Measurements from ENCODE around the gene MAMDC2. TPM values are rescaled to one million over a fixed set of nuclear protein-coding genes. Genes with fewer than 3 reads are reported as not detected.

MAMDC2 gene
- total and polyA plus RNA-seq, 9 donors: 24.6 to 96.6 (median 69.5) TPM

DNA sequence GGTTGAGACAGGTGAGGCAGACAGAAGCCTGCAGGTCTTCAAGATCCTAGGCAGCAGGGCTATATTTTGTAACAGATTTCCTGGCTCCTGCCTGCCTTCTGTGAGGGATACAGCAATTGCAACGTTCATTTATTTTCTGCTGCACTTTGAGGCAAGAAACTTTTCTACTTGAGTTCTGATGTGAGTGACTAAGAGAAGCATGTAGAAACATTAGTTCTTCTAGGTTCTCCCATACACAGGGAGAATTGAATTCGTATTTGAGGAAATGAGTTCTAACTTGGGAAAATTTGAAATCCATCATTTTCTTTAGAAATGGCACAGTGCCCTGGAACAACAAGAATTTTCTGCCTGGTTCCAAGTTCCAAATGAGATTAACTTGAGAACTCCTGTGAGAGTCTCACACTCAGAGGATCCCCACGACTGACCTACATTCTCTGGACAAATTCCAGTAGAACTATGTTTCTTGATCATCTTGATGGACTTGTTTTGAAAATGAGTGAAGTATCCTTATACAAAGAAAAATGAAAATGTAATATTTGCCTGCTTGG lies 15.0 kb downstream of the MAMDC2 start:
- no peak for DNase-seq
- Histone ChIP-seq H3K9me3 (no peaks in the 10 kb centered on the region), H3K4me1 (ENCODE audit: insufficient read depth) (peaks cover 7% of the 10 kb centered on the region), H3K27me3 (no peaks in the 10 kb centered on the region), H3K36me3 (no peaks in the 10 kb centered on the region), H3K27ac (peak overlapping the region in 1 of 2 donors; percentile 6), H3K4me3 (no peak overlapping the region)
- WGBS, 3 donors: 26 to 37% (median 31%) methylated on average over 3 of the region's 3 CpGs
- no peak for TF ChIP-seq EP300 (IDR thresholded peaks at IDR 0.05)
- TF ChIP-seq POLR2A (IDR thresholded peaks at IDR 0.05): no peak
- TF ChIP-seq CTCF (IDR thresholded peaks at IDR 0.05): no peak
- intact Hi-C loops (cut with DNase I): loop anchor here in 1 of 4 donors (1.0 kb wide), 1 partner anchor 22 kb away; no protein-coding TSS in a partner anchor

DNA sequence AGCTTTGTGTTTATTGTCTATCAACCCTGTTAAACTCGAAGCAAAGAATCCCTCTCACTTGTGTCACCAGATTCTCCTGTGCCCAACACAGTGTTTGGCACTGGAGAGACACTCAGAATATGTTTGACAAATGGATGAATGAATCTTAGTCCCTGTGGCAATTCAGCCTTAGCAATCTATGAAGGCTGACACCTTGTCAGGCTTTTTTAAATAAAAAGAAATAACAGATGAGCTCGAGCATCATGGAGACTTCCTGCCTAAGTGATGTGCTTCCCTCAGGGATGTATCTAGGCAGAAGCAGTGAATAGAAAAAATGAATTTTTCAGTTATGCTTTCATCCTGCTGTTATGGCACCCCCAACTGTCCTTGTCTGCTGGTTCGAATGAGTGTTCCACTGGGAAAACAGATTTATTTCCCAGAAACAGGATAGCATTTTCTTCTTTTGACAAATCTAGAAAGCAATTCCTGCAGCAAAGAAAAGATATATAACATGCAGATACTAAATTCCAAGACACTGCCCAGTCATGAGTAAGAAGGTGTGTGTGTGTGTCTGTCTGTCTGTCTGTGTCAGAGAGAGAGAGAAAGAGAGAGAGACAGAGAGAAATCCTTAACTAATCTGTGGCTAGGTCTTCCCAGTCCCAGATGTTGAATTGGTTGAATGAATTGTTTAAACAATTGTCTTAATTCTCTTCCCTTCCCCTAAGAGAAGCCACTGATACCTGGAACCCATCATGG lies 16.7 kb downstream of the MAMDC2 start:
- TF ChIP-seq POLR2A (IDR thresholded peaks at IDR 0.05): no peak
- TF ChIP-seq CTCF (IDR thresholded peaks at IDR 0.05): no peak
- TF ChIP-seq EP300 (IDR thresholded peaks at IDR 0.05): no peak
- Histone ChIP-seq H3K9me3 (no peaks in the 10 kb centered on the region), H3K4me1 (ENCODE audit: insufficient read depth) (peaks cover 6% of the 10 kb centered on the region), H3K4me3 (no peak overlapping the region), H3K36me3 (no peaks in the 10 kb centered on the region), H3K27ac (no peak overlapping the region), H3K27me3 (no peaks in the 10 kb centered on the region)
- DNase-seq: no peak
- intact Hi-C loops (cut with DNase I): no loop called here
- WGBS, 3 donors: 69 to 78% (median 75%) methylated on average over 3 of the region's 3 CpGs

- no peak overlapping the region for H3K4me3 ChIP-seq
- no peak for TF ChIP-seq CTCF (IDR thresholded peaks at IDR 0.05)
- no peak for DNase-seq
- H3K9me3 ChIP-seq: no peaks in the 10 kb centered on the region
- peaks cover 4% of the 10 kb centered on the region for H3K4me1 ChIP-seq (ENCODE audit: insufficient read depth)
- H3K27ac ChIP-seq: no peak overlapping the region
- no peaks in the 10 kb centered on the region for H3K27me3 ChIP-seq
- no peaks in the 10 kb centered on the region for H3K36me3 ChIP-seq
- intact Hi-C loops (cut with DNase I): no loop called here
Measured at GRCh38 chr9:70060883-70061507, 17.3 kb downstream of the MAMDC2 start.

- 87 to 95% (median 88%) methylated on average over 1 of the region's 1 CpG for whole genome bisulfite sequencing, 3 donors
- Histone ChIP-seq H3K4me1 (ENCODE audit: insufficient read depth) (peaks cover 2% of the 10 kb centered on the region), H3K9me3 (no peaks in the 10 kb centered on the region)
Measured at GRCh38 chr9:70061776-70062175, 18.1 kb downstream of the MAMDC2 start.

DNA sequence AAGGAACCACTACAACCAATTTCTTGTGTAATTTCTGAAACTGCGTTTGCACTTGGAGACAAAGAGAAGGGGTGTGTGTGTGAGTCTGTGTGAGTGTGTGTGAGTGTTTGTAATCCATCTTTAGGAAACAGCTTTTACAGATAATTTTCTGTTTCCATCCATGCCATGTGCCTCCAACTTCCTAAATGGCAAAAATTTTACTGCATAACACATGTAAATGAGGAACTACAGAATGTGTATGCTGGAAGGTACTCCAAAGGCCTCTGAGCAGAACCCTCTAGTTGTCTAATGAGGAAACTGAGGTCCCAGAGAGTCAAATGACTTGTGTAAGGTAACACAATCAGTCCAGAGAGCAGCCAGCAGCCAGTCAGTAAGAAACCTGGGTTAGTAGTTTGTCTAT lies 20.8 kb downstream of the MAMDC2 start:
- Histone ChIP-seq H3K4me1 (ENCODE audit: insufficient read depth) (peaks cover 11% of the 10 kb centered on the region), H3K27ac (no peak overlapping the region), H3K9me3 (no peaks in the 10 kb centered on the region), H3K36me3 (no peaks in the 10 kb centered on the region), H3K27me3 (no peaks in the 10 kb centered on the region), H3K4me3 (no peak overlapping the region)
- no peak for TF ChIP-seq CTCF (IDR thresholded peaks at IDR 0.05)
- no peak for TF ChIP-seq EP300 (IDR thresholded peaks at IDR 0.05)
- TF ChIP-seq POLR2A (IDR thresholded peaks at IDR 0.05): no peak
- no peak for DNase-seq
- intact Hi-C loops (cut with DNase I): no loop called here
- WGBS, 3 donors: 84 to 98% (median 90%) methylated on average over 1 of the region's 1 CpG

More at GRCh38 chr9:70061776-70062175, 18.1 kb downstream of the MAMDC2 start:
- Histone ChIP-seq H3K27ac (no peak overlapping the region), H3K4me3 (no peak overlapping the region), H3K27me3 (no peaks in the 10 kb centered on the region), H3K36me3 (no peaks in the 10 kb centered on the region)
- TF ChIP-seq POLR2A (IDR thresholded peaks at IDR 0.05): no peak
- intact Hi-C loops (cut with DNase I): no loop called here
- no peak for DNase-seq

Data from ovary (tissue), 9 donors.